ENCODE measurements around the gene DDC.

DDC gene

GRCh38 chr7:50480797-50481196, 84.4 kb downstream of the DDC start:
- TF ChIP-seq POLR2A (IDR thresholded peaks at IDR 0.05; ENCODE audit: low read length), result no peak
- TF ChIP-seq GATA1 (IDR thresholded peaks at IDR 0.05; ENCODE audit: low read depth, low read length), result no peak
- DNase-seq, result no peak

GRCh38 chr7:50479743-50480517, 85.3 kb downstream of the DDC start:
- DNase-seq, result no peak
- TF ChIP-seq POLR2A (IDR thresholded peaks at IDR 0.05; ENCODE audit: low read length) (no peak), GATA1 (IDR thresholded peaks at IDR 0.05; ENCODE audit: low read depth, low read length) (no peak)

GRCh38 chr7:50477640-50478039, 87.6 kb downstream of the DDC start:
- DNase-seq, result no peak
- TF ChIP-seq POLR2A (IDR thresholded peaks at IDR 0.05; ENCODE audit: low read length), result no peak
- no peak for TF ChIP-seq GATA1 (IDR thresholded peaks at IDR 0.05; ENCODE audit: low read depth, low read length)

GRCh38 chr7:50476953-50477625, 88.1 kb downstream of the DDC start:
- DNase-seq, result no peak
- TF ChIP-seq GATA1 (IDR thresholded peaks at IDR 0.05; ENCODE audit: low read depth, low read length) (no peak), POLR2A (IDR thresholded peaks at IDR 0.05; ENCODE audit: low read length) (no peak)

GRCh38 chr7:50475340-50475739, 89.9 kb downstream of the DDC start:
- DNase-seq, result no peak
- TF ChIP-seq GATA1 (IDR thresholded peaks at IDR 0.05; ENCODE audit: low read depth, low read length) (no peak), POLR2A (IDR thresholded peaks at IDR 0.05; ENCODE audit: low read length) (no peak)

- no peak for DNase-seq
- no peak for TF ChIP-seq GATA1 (IDR thresholded peaks at IDR 0.05; ENCODE audit: low read depth, low read length)
- no peak for TF ChIP-seq POLR2A (IDR thresholded peaks at IDR 0.05; ENCODE audit: low read length)
These were observed 90.6 kb downstream of the DDC start for GRCh38 chr7:50474382-50475160.

GRCh38 chr7:50473531-50473930, 91.7 kb downstream of the DDC start:
- TF ChIP-seq GATA1 (IDR thresholded peaks at IDR 0.05; ENCODE audit: low read depth, low read length) (no peak), POLR2A (IDR thresholded peaks at IDR 0.05; ENCODE audit: low read length) (no peak)
- no peak for DNase-seq

- no peak for DNase-seq
- no peak for TF ChIP-seq GATA1 (IDR thresholded peaks at IDR 0.05; ENCODE audit: low read depth, low read length)
- no peak for TF ChIP-seq POLR2A (IDR thresholded peaks at IDR 0.05; ENCODE audit: low read length)
These were observed 92.8 kb downstream of the DDC start for GRCh38 chr7:50472427-50472826.

GRCh38 chr7:50471970-50472369, 93.2 kb downstream of the DDC start:
- no peak for DNase-seq
- TF ChIP-seq POLR2A (IDR thresholded peaks at IDR 0.05; ENCODE audit: low read length) (no peak), GATA1 (IDR thresholded peaks at IDR 0.05; ENCODE audit: low read depth, low read length) (no peak)

- DNase-seq, result no peak
- no peak for TF ChIP-seq GATA1 (IDR thresholded peaks at IDR 0.05; ENCODE audit: low read depth, low read length)
- TF ChIP-seq POLR2A (IDR thresholded peaks at IDR 0.05; ENCODE audit: low read length), result no peak
These were observed 94.7 kb downstream of the DDC start for GRCh38 chr7:50470250-50471163.

- DNase-seq, result no peak
- TF ChIP-seq POLR2A (IDR thresholded peaks at IDR 0.05; ENCODE audit: low read length) (no peak), GATA1 (IDR thresholded peaks at IDR 0.05; ENCODE audit: low read depth, low read length) (no peak)
These were observed 96.0 kb downstream of the DDC start for GRCh38 chr7:50469181-50469580.

- peak; percentile 74 to 87 for DNase-seq
- TF ChIP-seq GATA1 (IDR thresholded peaks at IDR 0.05; ENCODE audit: low read depth, low read length) (no peak), POLR2A (IDR thresholded peaks at IDR 0.05; ENCODE audit: low read length) (no peak)
These were observed 97.2 kb downstream of the DDC start for GRCh38 chr7:50467817-50468610.
